SK-N-MC (cell line): ENCODE results near the gene CD24.

Experiments used
- DNase-seq: peaks from one replicate; pipeline ENCODE4 v3.0.0-alpha.2; 2011; ENCODE audit warnings: low read depth, low spot score
- H3K27ac ChIP-seq: fragments of 200-600 bp; sonication (generic); 2 replicates; pipeline ENCODE4 v1.5.1; 2016; ENCODE audit warnings: mixed run types
- H3K36me3 ChIP-seq: fragments of 200-600 bp; sonication (generic); 2 replicates; pipeline ENCODE4 v1.6.1; 2017; ENCODE audit warnings: antibody characterized with exemption, low read length, mixed read lengths; ENCODE audit not compliant: insufficient read depth
- H3K4me3 ChIP-seq: fragments of 200-600 bp; sonication (generic); 2 replicates; pipeline ENCODE4 v1.5.1; 2016
- H3K9ac ChIP-seq: fragments of 200-600 bp; sonication (generic); 2 replicates; pipeline ENCODE4 v1.8.0; 2017; ENCODE audit warnings: mixed run types, mixed read lengths; ENCODE audit not compliant: insufficient read length
- H3K9me3 ChIP-seq: fragments of 200-600 bp; sonication (generic); 2 replicates; pipeline ENCODE4 v1.6.1; 2017; ENCODE audit warnings: low read depth, mild to moderate bottlenecking, antibody characterized with exemption, low read length, moderate library complexity, mixed read lengths
- EZH2 ChIP-seq: fragments of 200-600 bp; sonication (generic); IDR thresholded peaks from one replicate; pipeline ENCODE4 v1.6.1; 2017; ENCODE audit warnings: antibody characterized with exemption
- FOXP2 ChIP-seq: optimal IDR thresholded peaks from 2 replicates; pipeline ENCODE3; 2011; ENCODE audit warnings: mild to moderate bottlenecking, moderate library complexity; ENCODE audit not compliant: insufficient read depth; ENCODE audit errors: extremely low read length, control extremely low read depth
- POLR2AphosphoS5 ChIP-seq: IDR thresholded peaks from 2 replicates; pipeline ENCODE4 v1.6.1; 2012; ENCODE audit warnings: mild to moderate bottlenecking, low read depth, low read length, borderline replicate concordance

Gene CD24

DNA sequence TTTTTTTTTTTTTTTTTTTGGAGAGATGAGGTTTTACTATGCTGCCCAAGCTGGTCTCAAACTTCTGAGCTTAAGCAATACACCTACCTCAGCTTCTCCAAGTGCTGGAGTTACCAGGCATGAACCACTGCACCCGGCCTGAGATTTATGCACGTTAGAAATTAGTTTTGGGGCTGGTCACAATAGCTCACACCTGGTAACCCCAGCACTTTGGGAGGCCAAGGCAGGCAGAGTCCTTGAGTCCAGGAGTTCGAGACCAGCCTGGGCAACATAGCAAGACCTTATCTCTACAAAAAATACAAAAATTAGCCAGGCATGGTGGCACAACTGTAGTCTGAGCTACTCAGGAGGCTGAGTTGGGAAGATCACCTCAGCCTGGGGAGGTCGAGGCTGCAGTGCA, 51.9 kb downstream of the CD24 start:
- no peak for DNase-seq
- no peaks in the 10 kb centered on the region for H3K36me3 ChIP-seq
- no peak overlapping the region for H3K4me3 ChIP-seq
- no peak for TF ChIP-seq FOXP2
- no peak for TF ChIP-seq EZH2
- TF ChIP-seq POLR2AphosphoS5, result no peak
- no peaks in the 10 kb centered on the region for H3K9me3 ChIP-seq
- no peak overlapping the region for H3K9ac ChIP-seq
- H3K27ac ChIP-seq, result no peak overlapping the region
